Transverse colon (tissue), 4 donors: Measurements from ENCODE around the gene NCMAP. TPM values are rescaled to one million over a fixed set of nuclear protein-coding genes. Genes with fewer than 3 reads are reported as not detected.

Experiments
- DNase-seq: peaks from one replicate; pipeline ENCODE4 v3.0.0-alpha.2; 2019
- H3K27ac ChIP-seq, 4 donors: fragments of 200-600 bp; sonication (generic); 2 replicates each; pipeline ENCODE4 v1.5.1; 2016 to 2018; ENCODE audit warnings: inconsistent platforms in 4 of 4
- H3K27me3 ChIP-seq: fragments of 200-600 bp; sonication (generic); 2 replicates; pipeline ENCODE4 v1.5.1; 2017; ENCODE audit warnings: inconsistent platforms
- H3K36me3 ChIP-seq, 4 donors: fragments of 200-600 bp; sonication (generic); 2 replicates each; pipeline ENCODE4 v1.5.1; 2017 to 2019; ENCODE audit warnings: inconsistent platforms in 4 of 4
- H3K4me1 ChIP-seq, 4 donors: fragments of 200-600 bp; sonication (generic); 2 replicates each; pipeline ENCODE4 v1.5.1; 2017 to 2020; ENCODE audit warnings: inconsistent platforms in 4 of 4
- H3K4me3 ChIP-seq, 4 donors: fragments of 200-600 bp; sonication (generic); 1 replicate in 1 of 4; 2 replicates in 3 of 4; pipeline versions ENCODE4 v1.5.1 to v1.6.1; 2017 to 2019; ENCODE audit warnings: inconsistent platforms in 4 of 4
- H3K9me3 ChIP-seq, 2 donors: fragments of 200-600 bp; sonication (generic); 2 replicates each; pipeline ENCODE4 v1.5.1; 2017 to 2019; ENCODE audit warnings: inconsistent platforms in 2 of 2
- CTCF ChIP-seq, 5 experiments: fragments of 200-600 bp in 3 of 5; fragments of 450-650 bp in 2 of 5; sonication (generic) in 3 of 5; IDR thresholded peaks; 1 replicate in 2 of 5; 2 replicates in 3 of 5; pipeline ENCODE4 v1.5.1; 2016 to 2017; ENCODE audit warnings: antibody characterized with exemption in 5 of 5, inconsistent platforms in 3 of 5, mild to moderate bottlenecking in 2 of 5, moderate library complexity in 1 of 5
- EP300 ChIP-seq: sonication (generic); formaldehyde crosslinking; IDR thresholded peaks from one replicate; pipeline ENCODE4 v1.6.1; 2017; ENCODE audit warnings: antibody characterized with exemption, low read depth
- POLR2A ChIP-seq: fragments of 450-650 bp; IDR thresholded peaks from one replicate; pipeline ENCODE4 v1.6.1; 2016; ENCODE audit warnings: antibody characterized with exemption, mild to moderate bottlenecking, moderate library complexity
- POLR2AphosphoS5 ChIP-seq, 3 donors: sonication (generic); formaldehyde crosslinking; IDR thresholded peaks; one replicate each; pipeline ENCODE4 v1.6.1; 2016; ENCODE audit warnings: antibody characterized with exemption in 3 of 3
- WGBS, 2 donors: methylation state at CpG; one replicate each; pipeline ENCODE4 v1.1.5; 2018; ENCODE audit warnings: low coverage in 1 of 2; 5-methylcytosine and 5-hydroxymethylcytosine counted together
- in situ Hi-C, 4 donors: fragments of 200-750 bp; cut with MboI; loops; one replicate each; pipeline versions ENCODE4 v1.15.0 to v1.15.1; 2017; ENCODE audit warnings: low sequenced_read_pairs in 3 of 4, low pct_ligation_motif_present in 1 of 4, low pct_unique_long_range_greater_than_20kb in 1 of 4
- intact Hi-C: fragments of 100-400 bp; cut with DNase I; formaldehyde crosslinking; loops from one replicate; pipeline ENCODE4 v1.15.1; 2023; ENCODE audit warnings: low total_unique reads
- total RNA-seq, 4 donors: library from RNA; depleted of rRNA; stranded (reverse); fragments of >200 nt; gene quantifications; one replicate each; pipeline ENCODE4 v1.1.0, GENCODE V29; 2016

The NCMAP gene
- total RNA-seq, 4 donors from 2014 or later, result 0.37 to 2.2 (median 1.4) TPM; not detected in 1

DNA sequence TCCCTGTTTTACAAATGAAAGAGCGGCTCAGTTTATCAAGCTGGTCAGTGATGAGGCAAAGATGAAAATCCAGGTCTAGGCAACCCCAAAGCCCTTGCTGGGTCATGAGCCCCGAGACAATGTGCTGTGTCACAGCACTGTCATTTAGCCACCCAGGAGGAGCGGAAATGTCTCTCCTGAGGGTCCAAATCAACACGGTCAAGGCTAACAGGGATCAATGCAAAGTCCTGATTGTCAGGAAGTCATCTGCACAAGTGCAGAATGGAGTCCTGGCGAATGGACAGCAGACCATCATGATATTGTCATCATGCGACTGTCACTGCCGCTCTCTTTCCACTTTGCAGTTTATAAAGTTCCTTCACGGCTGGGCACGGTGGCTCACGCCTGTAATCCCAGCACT, 30.2 kb downstream of the NCMAP start:
- no peak overlapping the region for H3K4me3 ChIP-seq
- intact Hi-C loops (no loop called here), in situ Hi-C loops (loop anchor here in 1 of 4 donors (10.0 kb wide), 1 partner anchor 171 kb away; the partner anchor contains the start of genes NIPAL3 and STPG1)
- no peaks in the 10 kb centered on the region for H3K27me3 ChIP-seq
- no peaks in the 10 kb centered on the region for H3K9me3 ChIP-seq
- no peak for TF ChIP-seq CTCF (IDR thresholded peaks at IDR 0.05)
- TF ChIP-seq POLR2A, result no peak
- no peak for TF ChIP-seq EP300
- TF ChIP-seq POLR2AphosphoS5 (IDR thresholded peaks at IDR 0.05), result no peak
- peaks cover 0 to 4% (median 1%) of the 10 kb centered on the region in 4 donors for H3K4me1 ChIP-seq
- WGBS, 2 donors, result 87% methylated on average over 10 of the region's 10 CpGs; no CpG with 5 or more reads in 1 of the 2 donors
- no peak for DNase-seq
- H3K36me3 ChIP-seq, result no peaks in the 10 kb centered on the region
- no peak overlapping the region for H3K27ac ChIP-seq

DNA sequence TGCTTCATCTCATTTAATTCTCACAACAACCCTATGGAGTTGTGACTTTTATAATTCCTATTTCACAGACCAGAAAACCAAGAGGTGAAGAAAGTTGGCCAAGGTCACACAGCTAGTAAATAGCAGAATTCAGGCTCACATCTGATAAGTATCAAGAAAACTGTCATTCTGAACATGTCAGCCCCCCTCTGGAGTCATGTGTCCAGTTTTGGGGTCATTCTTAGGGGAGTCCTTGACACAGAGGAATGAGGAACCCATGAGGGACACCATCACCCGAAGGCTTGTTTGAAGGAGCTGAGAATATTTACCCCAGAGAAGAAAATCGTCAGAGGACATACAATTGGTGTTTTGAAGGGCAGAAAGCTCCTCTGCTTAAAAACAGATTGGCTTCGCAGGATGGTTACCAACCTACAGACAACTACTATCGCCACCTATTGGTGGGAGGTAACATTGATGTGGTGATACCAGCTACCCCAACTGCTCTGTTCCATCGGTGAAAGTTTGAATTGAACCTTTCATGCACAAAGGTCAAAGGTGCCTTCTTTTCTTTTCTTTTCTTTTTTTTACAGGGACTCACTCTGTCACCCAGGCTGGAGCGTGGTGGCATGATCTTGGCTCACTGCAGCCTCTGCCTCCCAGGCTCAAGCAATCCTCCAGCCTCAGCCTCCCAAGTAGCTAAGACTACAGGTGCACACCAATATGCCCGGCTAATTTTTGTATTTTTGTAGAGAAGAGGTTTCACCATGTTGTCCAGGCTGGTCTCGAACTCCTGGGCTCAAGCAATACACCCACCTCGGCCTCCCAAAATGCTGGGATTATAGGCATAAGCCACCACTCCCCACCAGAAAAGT, 31.3 kb downstream of the NCMAP start:
- DNase-seq, result peak; percentile 39
- TF ChIP-seq POLR2A (no peak), CTCF (IDR thresholded peaks at IDR 0.05) (peak; percentile 61 to 86 (median 75))
- no peaks in the 10 kb centered on the region for H3K27me3 ChIP-seq
- H3K36me3 ChIP-seq, result no peaks in the 10 kb centered on the region
- intact Hi-C loops, result no loop called here
- 4 to 27% methylated on average over 6 to 9 of the region's 9 CpGs for WGBS, 2 donors
- H3K4me1 ChIP-seq, result peaks cover 0 to 4% (median 1%) of the 10 kb centered on the region in 4 donors
- no peaks in the 10 kb centered on the region for H3K9me3 ChIP-seq
- no peak overlapping the region for H3K27ac ChIP-seq
- in situ Hi-C loops, result loop anchor here in 1 of 4 donors (10.0 kb wide), 1 partner anchor 172 kb away; the partner anchor contains the start of genes NIPAL3 and STPG1
- H3K4me3 ChIP-seq, result no peak overlapping the region

DNA sequence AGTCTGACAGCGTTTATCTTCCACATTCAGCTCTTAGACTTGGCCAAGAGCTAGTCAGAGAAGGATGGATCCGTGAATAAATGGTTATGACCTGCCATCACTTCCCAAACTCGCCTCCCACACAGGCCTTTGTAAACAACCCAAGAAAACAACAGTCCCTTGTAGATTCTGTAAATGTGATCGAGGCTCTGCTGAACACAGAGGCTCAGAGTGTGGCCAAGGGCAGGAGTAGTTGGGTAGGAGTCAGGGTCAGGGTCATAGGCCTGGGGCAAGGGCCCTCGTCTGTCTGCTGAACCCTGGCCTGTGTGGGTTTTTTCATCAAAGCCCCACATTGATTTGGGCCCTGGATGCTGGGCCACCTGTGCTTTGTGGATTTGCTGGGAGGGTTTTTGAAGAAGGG, 32.7 kb downstream of the NCMAP start:
- Histone ChIP-seq H3K27me3 (no peaks in the 10 kb centered on the region), H3K4me1 (peaks cover 0 to 4% (median 1%) of the 10 kb centered on the region in 4 donors), H3K27ac (no peak overlapping the region), H3K9me3 (no peaks in the 10 kb centered on the region), H3K4me3 (no peak overlapping the region), H3K36me3 (no peaks in the 10 kb centered on the region)
- in situ Hi-C loops (loop anchor here in 1 of 4 donors (10.0 kb wide), 1 partner anchor 174 kb away; the partner anchor contains the start of genes NIPAL3 and STPG1), intact Hi-C loops (no loop called here)
- WGBS, 2 donors, result 63% methylated on average over 5 of the region's 5 CpGs; no CpG with 5 or more reads in 1 of the 2 donors
- TF ChIP-seq CTCF (IDR thresholded peaks at IDR 0.05) (no peak), EP300 (no peak), POLR2AphosphoS5 (IDR thresholded peaks at IDR 0.05) (no peak), POLR2A (no peak)
- no peak for DNase-seq

DNA sequence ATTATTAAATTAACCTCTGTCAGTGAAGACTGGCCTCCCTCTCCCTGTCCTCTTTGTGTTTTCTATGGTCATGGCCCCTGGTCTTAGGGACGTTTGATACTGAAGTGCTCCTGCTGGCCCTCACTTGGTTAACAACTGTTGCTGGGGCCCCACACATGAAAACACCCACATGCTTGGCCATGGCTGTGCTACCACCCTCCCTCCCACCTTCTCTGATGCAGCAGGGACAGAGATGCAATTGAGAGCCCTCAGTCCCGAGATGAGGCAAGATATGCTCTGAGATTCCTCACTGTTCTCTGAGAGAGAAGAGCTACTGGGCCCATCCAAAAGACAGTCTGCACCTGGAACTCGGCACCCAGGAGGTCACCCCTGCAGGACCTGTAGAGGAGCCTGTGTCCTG, 33.3 kb downstream of the NCMAP start:
- no peaks in the 10 kb centered on the region for H3K27me3 ChIP-seq
- TF ChIP-seq POLR2A (no peak), CTCF (IDR thresholded peaks at IDR 0.05) (no peak), POLR2AphosphoS5 (IDR thresholded peaks at IDR 0.05) (no peak), EP300 (no peak)
- DNase-seq, result no peak
- H3K36me3 ChIP-seq, result no peaks in the 10 kb centered on the region
- peaks cover 0 to 4% (median 1%) of the 10 kb centered on the region in 4 donors for H3K4me1 ChIP-seq
- no peak overlapping the region for H3K4me3 ChIP-seq
- no peaks in the 10 kb centered on the region for H3K9me3 ChIP-seq
- in situ Hi-C loops (loop anchor here in 1 of 4 donors (10.0 kb wide), 1 partner anchor 174 kb away; the partner anchor contains the start of genes NIPAL3 and STPG1), intact Hi-C loops (no loop called here)
- WGBS, 2 donors, result 69% methylated on average over 3 of the region's 3 CpGs; no CpG with 5 or more reads in 1 of the 2 donors
- no peak overlapping the region for H3K27ac ChIP-seq
